OCI-M2 (cell line): ENCODE data around the gene PTPRN2.

ENCODE experiments used
- DNase-seq: peaks from one replicate; lab custom pipeline; 2025; ENCODE audit not compliant: unreplicated experiment; lab: John Stamatoyannopoulos, UW

PTPRN2 gene

DNA sequence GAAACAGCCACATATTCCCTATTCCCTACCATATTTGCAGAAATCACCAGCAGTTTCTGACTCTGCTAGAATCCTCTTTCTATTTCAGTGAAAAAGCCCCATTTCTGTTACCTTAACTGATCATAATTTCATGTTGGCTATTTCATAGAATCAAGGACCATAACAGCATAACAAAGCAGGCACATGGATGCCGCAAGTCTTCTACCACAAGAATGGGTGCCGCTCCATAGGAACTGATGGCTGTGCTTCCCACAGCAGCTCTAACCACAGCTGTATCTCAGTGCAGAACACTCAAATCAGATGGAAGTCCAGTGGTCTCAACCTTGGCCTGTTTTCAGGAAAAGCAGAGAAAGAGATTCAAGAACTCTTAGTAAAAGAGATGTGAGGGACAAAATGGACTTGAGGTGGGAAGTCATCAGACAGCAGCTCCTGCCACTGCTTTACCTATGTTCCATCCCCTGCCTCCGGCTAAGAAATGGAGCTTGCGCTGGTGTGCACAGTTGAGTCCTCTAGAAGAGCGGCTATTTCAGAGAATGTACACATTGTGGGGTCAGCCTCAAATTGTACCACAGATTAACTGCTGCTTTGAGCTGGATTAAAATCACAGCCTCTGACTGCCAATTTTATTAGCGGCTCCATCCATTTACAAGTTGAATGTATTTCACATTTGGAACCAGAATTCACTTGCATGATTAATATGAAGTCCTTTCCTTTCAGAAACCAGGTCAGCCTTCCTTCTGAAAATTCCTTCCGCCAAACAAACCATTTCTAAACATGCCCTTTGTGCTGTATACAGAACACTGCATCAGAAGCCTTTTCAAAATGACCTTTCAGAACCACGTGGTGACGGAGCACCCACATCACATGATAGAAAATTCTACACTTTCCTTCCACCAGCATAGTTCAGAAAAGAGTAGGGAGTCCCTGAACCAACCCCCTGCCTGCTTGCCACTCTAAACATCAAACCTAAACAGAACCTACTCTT lies 7.7 kb downstream of the PTPRN2 start:
- no peak for DNase-seq

DNA sequence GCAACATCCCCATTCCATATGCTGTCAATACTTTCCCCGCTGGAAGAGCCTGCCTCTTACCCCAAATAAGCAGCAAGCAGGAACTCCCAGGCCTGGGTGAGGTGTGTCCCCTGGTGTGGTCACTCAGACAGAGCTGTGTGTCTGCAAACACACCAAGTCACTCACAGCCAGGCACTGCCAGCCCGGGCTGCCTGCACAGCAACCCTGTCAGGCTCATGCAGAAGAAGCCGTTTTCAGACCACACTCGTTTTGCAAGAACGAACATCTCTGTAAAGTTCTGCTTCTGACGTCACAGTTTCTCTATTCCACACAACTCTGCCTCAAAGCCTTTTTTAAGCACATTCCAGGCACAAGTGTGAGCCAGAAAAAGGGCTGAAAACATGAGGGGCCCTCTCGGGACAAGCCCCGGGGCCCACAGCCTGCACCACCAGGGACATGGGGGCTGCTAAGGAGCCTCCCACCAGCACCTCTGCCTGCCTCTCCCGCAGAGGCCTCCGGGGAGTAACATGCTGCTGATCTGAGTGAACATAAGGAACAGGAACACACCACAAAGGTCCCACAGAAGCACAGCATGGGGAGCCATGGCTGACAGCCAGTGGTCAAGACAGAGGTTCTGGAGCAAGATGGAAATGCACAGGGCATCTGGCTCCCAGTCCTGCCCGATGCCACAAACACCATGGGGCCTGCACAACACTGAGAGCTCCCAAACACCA lies 11.4 kb downstream of the PTPRN2 start:
- DNase-seq: no peak

DNA sequence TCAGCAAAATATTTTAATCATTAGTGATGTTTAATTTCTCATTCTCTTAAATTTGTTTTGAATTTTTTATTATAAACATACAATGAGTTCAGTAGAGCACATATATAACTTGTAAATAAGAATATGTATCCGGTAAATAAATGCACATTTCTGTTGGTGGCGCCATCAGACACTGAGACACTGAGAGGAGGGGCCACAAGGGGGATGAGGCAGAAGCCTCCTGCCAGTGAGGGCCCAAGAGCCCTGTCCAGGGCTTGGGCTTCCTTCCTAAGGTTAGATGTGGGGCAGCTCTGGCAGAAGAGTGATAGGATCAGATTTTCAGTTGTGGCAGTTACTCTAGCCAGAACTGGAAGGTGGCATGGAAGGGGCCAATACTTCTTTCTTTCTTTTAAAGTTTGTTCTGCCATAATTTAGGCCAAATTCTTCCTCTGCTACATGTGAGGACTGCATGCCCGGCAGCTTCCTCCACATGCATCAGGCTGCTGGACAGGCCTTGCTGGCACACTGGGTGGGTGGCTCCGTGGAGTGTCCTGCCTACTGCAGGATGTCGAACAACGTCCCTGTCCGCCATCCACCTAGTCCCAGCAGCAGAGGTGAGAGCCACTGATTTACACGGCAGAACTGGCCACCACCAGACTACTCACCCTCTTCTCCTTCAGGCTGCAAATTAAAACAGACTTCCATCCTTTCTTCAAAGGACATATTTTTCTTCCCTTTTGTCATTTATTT lies 13.2 kb downstream of the PTPRN2 start:
- DNase-seq: no peak

DNA sequence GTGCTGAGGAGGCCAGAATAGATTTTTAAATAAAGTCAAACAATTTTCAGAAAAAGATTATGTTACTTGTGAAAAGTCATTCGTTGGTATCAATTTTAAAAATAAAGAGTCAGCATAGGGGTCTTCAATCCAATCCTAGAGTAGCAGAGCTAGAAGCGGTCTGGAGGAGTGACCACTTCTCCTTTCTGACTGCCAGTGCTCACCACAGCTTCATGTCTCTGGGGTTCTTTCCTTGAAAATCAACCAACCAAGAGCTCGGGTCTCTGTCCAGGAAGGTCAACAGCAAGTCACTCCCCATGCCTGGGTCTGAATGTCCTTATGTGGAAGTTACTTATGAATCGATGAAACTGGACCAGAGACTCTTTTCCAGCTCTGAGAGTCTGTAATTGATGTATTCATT lies 14.3 kb downstream of the PTPRN2 start:
- no peak for DNase-seq

DNA sequence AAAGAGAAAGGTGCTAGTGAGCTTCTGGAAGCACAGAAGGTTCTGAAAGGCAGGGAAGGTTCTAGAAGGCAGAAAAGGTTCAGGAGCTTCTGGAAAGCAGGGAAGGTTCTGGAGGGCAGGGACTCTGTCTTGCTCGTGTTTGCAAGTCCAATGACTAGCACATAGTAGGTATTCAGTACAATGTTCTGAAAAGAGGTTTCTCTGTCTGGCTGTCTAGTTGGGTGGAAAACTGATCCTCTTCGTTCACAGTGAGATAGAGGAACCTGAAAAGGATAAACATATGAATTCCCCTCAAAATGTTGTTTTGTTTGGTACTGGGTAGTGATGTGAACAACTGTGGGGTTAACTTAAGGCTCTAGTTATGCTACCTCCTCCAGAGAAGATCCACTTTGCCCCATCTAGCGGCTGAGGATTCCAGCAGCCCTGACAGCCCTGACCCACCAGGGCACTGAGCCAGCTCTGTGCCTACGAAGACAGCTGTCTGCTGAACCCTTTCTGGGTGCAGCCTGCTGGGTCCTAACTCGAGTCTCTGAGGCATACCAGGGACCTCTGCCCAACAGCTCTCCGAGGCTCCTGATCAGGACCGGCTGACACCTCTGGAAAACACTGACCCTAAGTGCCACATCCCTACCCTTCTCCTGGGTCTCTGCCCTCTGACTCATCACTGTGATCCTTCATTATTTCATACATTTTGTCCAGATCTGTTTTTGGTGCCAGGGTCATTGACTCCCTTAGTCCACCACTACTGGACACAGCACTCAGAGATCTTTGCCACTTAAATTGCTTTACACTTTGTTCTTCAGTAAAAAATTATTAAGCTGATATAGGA lies 15.4 kb downstream of the PTPRN2 start:
- DNase-seq: no peak

DNA sequence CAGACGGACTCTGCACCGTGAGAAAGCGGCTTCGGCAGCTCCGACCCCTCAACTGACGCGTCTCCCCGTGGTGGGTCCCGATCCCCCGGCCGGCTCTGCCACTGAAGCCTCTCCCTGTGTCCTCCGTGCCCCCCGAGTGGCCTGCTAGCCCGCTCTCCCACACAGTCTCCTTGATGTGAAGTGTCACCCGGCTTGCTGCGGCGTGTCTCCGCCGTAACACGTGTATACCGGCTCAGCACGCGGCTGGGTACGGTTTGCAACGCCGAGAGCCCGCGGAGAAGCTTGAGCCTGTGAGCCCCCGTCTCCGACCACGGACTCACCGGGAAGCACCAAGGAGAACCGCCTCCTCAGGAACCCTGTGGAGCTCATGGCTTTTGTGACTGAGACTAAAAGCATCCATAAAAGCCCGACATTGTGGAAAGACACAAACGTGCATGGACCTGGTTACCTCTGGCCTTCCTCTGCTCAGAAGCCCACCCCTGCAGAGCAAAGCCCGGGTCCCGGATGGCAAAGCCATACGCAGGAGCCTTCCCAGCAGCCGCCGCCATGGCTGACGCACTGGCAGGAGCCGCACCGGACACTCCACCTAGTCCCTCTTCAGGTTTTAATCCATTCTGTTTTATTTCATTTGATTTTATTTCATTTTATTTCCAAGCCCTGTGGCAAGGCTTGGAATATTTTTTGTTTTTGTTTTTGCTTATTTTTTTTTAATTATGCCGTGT lies 17.0 kb downstream of the PTPRN2 start:
- DNase-seq: no peak

DNA sequence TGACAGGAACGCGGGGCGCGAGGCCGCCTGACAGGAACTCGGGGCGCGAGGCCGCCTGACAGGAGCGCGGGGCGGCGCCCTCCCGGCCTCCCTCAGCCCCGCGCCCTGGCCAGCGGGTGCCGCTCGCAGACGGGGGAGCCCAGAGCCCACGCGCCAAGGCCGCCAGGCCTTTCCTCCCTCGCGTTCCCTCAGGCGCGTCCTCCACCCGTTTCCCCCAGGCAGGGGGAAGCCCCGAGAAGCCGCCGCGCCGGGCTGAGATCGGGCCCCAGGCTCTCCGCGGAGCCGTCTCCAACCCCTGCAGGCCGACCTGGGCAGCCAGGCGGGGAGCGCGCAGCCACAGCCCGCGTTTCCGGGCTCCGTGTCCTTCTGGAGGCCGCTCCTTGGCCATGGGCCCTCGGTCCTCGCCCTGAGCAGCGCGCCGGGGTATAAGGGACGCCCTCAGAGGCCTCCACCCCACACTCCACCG lies 17.7 kb downstream of the PTPRN2 start:
- no peak for DNase-seq

DNA sequence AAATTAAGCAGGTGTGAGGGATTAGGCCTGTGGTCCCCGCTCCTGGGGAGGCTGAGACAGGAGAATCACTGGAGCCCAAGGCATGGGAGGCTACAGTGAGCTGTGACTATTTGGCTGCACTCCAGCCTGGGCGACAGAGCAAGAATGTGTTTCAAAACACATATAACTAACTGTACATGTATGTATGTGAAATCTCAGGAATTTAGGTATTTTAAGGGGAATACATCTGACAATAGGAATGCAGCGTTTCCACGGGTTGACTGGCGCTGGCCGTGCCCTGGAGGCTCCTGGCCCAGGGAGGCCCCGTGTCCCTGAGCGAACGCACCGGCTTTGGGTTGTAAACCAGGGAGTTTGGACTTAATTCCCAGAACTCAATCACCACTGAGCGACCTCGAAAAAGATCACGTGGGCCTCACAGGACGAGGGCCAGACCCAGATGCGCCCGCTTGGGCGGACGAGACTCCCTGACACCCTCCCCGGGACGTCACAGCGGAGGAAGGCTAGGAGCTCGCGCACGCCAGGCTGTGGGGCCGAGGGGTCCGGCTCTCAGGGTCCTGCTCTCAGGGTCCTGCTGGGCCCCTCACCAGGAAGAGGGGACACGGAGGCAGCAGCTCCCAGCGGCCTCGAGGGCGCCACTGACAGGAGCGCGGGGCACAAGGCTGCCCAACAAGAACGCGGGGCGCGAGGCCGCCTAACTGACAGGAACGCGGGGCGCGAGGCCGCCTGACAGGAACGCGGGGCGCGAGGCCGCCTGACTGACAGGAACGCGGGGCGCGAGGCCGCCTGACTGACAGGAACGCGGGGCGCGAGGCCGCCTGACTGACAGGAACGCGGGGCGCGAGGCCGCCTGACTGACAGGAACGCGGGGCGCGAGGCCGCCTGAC lies 18.4 kb downstream of the PTPRN2 start:
- DNase-seq: no peak

DNA sequence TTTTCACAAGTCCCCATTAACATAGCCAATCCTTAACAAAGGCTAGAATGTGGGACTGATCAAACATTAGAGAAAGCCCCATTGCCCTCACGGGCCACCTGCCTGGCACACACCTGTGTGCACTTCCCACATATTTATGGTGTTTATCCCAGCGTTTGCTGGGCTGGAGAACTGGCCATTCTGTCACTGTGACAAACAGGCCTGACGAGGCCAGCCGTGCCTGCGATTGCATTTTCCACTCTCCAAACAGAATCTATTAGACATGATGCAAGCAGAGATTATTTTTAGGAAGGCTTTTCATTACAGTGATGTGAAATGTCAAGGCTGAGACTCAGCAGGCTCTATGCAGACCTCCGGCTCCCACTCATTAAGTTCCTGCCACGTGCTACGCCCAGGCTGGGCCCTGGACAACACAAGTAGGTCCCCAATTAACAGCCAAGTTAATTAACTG lies 20.4 kb downstream of the PTPRN2 start:
- no peak for DNase-seq

DNA sequence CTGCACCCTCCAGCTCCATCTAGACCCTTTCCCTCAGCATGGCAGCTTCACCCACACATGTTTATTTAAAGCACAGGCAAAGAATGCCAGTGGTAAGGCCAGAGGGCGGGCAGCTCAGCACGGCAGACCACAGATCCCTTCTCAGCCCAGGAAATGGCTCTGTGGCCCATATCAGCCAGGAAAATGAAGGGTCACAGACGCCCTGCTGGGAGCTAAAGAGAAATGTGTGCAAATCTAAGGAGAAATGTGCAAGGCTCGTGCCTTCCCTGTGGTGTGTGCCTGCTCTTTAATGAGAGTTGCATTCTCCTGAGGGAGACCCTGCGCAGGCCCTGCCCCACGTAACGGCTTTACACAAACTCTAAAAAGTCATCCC lies 23.0 kb downstream of the PTPRN2 start:
- DNase-seq: no peak

DNA sequence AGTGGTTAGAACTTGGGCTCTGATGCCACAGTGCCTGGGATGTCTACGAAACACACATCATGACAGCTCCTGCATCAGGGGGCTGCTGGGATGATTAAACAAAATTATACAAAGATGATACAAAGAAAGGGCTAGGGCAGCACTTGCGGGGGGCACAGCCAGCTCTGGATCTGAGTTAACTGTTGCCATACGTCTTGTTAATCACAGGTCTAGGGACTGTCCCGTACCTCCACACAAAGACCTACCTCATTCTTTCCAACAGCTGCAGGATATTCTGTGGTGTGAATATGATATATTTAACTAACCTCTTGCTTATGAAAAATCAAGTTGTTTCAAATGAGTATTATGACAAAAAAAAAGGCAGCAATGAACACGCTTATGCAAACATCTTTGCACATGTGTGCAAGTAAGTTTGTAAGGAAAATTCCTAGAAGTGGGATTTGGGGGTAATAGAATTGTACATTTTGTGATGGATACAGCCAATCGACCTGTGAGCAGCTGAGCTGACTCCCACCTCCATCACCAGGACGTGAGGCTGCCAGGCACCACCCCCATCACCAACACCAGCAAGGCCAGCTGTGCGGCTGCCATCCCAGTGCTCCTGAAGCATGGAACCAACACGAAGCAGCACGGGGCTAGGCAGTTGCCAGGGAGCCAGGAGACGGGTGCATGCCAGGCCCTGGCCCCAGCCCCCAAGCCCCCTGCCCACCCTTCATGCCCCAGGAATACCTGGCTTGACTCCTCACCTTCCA lies 23.5 kb downstream of the PTPRN2 start:
- no peak for DNase-seq

DNA sequence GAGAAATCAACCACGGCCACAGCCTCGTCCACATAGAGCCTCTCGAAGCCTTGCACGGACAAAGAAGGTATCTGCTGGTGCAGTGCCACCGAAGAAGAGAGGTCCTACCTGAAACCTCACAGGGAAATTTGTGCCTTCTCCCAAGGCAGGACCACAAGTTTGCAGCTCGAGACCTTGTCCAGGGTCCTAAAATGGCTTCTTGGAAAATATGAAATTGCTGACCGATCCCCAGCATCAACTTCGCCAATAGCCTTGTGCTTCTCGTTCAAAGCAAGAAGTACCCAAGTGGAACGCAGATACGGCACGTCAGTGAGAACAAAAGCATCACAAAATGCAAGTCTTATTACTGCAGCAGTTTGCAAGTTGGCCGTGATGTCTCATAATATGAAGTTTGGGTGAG lies 24.6 kb downstream of the PTPRN2 start:
- no peak for DNase-seq

DNA sequence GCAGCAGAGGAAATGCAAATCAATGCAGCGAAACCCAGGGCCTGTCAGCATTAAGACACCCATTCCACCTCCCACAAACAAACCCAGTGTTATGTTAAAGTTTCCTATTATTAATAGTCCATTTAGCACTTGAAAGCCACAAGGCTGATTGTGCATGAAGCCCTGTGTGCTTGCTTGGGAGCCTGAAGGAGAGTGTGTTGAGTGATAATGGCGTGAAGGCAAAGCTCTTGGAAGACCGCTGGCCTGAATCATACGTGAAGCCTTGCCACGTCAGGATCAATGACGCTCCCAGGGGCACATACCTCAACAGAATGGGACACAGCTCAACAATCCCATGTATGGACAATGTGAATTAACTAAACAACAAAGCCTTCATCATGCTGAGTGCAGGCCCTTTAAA lies 25.1 kb downstream of the PTPRN2 start:
- no peak for DNase-seq

DNA sequence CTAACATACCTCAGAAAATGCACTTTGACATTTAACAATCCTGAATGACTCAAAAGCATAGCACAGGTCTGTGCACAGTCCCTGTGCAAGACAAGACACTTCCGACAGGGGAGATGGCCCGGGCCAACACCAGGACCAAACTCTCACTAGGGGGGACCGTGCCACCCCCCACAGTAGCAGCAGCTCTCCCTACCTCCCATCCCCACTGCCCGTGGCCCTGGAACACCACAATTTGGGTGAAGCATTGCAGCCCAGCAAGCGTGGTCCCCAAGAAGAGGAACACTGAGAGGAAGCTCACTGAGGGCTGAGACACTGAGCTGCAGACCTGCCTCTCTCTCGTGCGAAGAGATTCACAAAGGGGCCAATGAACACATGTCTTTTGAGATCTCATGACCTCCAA lies 26.0 kb downstream of the PTPRN2 start:
- no peak for DNase-seq

DNA sequence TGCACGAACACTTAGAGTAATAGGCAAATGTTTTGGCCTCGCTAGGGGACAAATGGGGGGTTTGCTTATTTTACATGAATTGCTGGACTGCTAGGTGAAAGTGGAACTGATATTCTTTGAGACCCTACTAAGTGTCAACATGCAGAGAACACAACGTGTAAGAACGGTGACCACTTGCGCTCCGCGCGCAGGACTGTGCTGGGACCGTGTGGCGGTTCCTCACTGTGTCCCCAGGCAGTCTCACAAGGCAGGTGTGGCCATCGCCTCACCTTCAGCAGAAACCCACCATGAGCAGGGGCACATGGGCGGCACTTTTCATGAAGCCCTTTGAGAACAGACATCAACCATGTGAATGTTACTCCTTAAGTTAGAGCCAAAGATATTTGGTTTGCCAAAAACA lies 27.2 kb downstream of the PTPRN2 start:
- no peak for DNase-seq

DNA sequence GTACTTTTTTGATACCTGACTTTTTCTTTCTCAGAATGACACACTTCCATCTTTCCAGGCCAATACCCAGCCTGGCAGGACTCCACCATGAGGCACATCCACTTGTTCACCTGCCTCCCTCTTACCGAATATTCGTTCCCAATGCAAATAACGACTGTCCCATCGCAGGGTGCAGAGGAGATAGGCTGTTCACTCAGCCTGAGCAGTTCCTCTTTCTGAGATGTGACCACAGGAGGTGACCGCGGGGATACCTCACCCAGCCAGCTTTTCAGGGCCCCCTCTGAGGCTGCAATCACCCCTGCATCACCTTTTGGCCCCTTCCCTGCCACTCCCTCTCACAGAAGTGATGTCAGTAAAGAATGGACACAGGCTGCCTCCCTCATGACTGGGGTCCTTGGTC lies 28.3 kb downstream of the PTPRN2 start:
- DNase-seq: no peak

DNA sequence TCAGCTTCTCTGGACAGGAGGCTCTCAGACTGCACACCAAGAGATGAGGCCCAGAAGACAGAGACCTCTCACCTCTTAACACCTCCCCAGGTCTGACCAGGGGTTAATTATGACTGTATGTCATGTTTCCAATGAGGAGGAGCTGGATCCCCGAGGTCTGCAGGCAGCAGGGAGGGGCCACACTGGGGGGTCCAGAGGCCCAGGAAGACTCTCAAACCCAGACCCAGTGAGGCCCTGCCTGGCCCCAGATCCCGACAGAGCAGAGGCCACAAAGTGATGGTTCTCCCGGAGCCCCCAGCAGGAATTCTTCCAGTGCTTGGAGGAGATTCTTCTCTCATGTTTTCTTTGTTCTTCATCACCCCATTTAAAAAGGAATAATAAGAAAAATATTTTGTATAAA lies 28.8 kb downstream of the PTPRN2 start:
- no peak for DNase-seq

DNA sequence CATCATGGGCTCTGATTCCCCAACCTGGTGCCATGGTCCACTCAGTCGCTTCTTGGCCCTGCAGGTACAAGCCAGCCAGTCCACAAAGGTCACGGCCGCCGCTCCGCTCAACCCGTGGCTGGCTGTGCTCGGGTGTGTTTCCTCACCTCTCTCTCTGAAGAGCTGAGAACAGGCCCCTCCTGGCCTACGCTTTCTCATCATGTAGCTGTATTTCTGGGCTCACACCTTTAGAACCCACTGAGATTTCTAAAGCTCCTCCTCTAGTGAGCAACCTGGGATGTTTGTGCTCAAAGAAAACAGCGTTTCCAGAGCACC lies 30.2 kb downstream of the PTPRN2 start:
- no peak for DNase-seq
